ENCODE results near the gene AGAP1.

DNA sequence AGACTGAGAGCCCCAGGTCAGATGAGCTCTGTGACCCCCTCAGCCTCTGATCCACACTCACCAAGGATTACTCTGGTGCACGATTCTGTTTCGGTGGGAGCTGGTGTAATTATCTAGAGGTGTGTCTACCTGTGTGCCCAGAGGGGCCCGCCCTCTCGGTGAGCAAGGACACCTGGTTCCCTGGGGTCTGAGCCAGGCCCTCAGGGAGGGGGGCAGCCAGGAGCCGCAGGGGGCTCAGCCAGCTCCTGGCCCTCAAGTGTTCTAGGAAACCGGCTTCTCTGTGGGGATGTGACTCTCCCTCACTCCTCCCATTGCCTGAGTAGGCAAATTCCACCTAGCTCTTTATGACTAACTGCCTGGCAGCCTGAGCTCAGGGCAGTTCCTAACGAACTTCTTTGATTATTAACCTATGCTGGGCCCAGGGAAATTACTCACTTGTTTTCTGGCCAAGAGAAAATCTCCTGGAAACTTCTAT, 17.4 kb downstream of the AGAP1 start:
- TF ChIP-seq POLR2A (IDR thresholded peaks at IDR 0.05) (no peak), CTCF (IDR thresholded peaks at IDR 0.05) (no peak)

Data from heart left ventricle (tissue), 13 donors.